Left ventricle myocardium inferior (tissue), 1 donor: ENCODE measurements around the gene DIAPH2. TPM values are rescaled to one million over a fixed set of nuclear protein-coding genes. Genes with fewer than 3 reads are reported as not detected.

Experiments used
- DNase-seq: peaks from one replicate; pipeline ENCODE4 v3.0.0-alpha.2; 2020
- H3K27ac ChIP-seq: fragments of 200-600 bp; replicated peaks from 2 replicates; pipeline ENCODE4 v1.8.0; 2021
- H3K27me3 ChIP-seq: fragments of 200-600 bp; 2 replicates; pipeline ENCODE4 v1.8.0; 2021; ENCODE audit warnings: low read depth
- H3K36me3 ChIP-seq: fragments of 200-600 bp; 2 replicates; pipeline ENCODE4 v1.8.0; 2021
- H3K4me1 ChIP-seq: fragments of 200-600 bp; 2 replicates; pipeline ENCODE4 v1.8.0; 2021
- H3K4me3 ChIP-seq: fragments of 200-600 bp; 2 replicates; pipeline ENCODE4 v1.8.0; 2021; ENCODE audit warnings: mild to moderate bottlenecking, moderate library complexity
- H3K9me3 ChIP-seq: fragments of 200-600 bp; replicated peaks from 2 replicates; pipeline ENCODE4 v1.8.0; 2021
- CTCF ChIP-seq: fragments of 200-600 bp; IDR thresholded peaks from 2 replicates; pipeline ENCODE4 v1.8.0; 2021; ENCODE audit warnings: antibody characterized with exemption, mild to moderate bottlenecking, borderline replicate concordance
- intact Hi-C: fragments of 100-400 bp; cut with micrococcal nuclease; formaldehyde crosslinking; loops from one replicate; pipeline ENCODE4 v1.11.0; 2022
- total RNA-seq: library from RNA; stranded (reverse); fragmentation: NEBNext Ultra II Directional; extraction: Animal tissue kit (Norgen Biotek cat#: 25700); gene quantifications from one replicate; pipeline ENCODE4 v1.2.1, GENCODE V29; 2021
- donor health status: DM: no; HTN: yes; CAD: no; lungs with severe emphysema.

The DIAPH2 gene
- total RNA-seq, 1 donor from 2014 or later: 9.3 TPM

DNA sequence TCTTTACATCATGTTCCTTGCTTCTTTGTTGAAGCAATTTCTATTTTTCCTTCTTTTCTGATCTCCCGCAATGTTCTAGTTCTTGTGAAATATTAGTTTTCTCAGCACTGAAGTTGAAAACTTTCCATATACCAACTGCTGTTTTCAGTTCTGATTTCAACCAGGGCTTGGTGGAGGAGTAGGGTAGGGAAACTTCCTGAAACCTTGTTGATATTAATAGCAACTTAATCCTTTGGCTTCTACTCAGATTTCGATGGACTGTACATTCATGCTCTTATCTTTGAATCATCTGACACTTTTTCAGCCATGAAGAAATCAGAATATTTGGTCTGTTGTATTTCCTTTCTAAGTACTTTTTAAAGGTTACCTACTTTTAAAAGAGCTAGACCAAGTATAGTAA is 514.9 kb downstream of the DIAPH2 start:
- no peak overlapping the region for H3K27ac ChIP-seq
- intact Hi-C loops: no loop called here
- H3K36me3 ChIP-seq: no peaks in the 10 kb centered on the region
- H3K9me3 ChIP-seq: peaks cover 2% of the 10 kb centered on the region
- no peak overlapping the region for H3K4me3 ChIP-seq
- DNase-seq: no peak
- TF ChIP-seq CTCF: no peak
- H3K4me1 ChIP-seq: no peaks in the 10 kb centered on the region
- H3K27me3 ChIP-seq: no peaks in the 10 kb centered on the region

GRCh38 chrX:97200454-97200853 is 515.8 kb downstream of the DIAPH2 start:
- H3K36me3 ChIP-seq: no peaks in the 10 kb centered on the region
- intact Hi-C loops: no loop called here
- peaks cover 8% of the 10 kb centered on the region for H3K9me3 ChIP-seq
- no peaks in the 10 kb centered on the region for H3K4me1 ChIP-seq
- H3K4me3 ChIP-seq: no peak overlapping the region
- no peaks in the 10 kb centered on the region for H3K27me3 ChIP-seq
- no peak overlapping the region for H3K27ac ChIP-seq
- TF ChIP-seq CTCF: no peak
- no peak for DNase-seq

- Histone ChIP-seq H3K4me3 (no peak overlapping the region), H3K27me3 (no peaks in the 10 kb centered on the region), H3K27ac (no peak overlapping the region), H3K9me3 (no peaks in the 10 kb centered on the region), H3K36me3 (no peaks in the 10 kb centered on the region), H3K4me1 (no peaks in the 10 kb centered on the region)
- intact Hi-C loops: no loop called here
- no peak for DNase-seq
- no peak for TF ChIP-seq CTCF
Observed at GRCh38 chrX:97210501-97210900, 525.9 kb downstream of the DIAPH2 start.

DNA sequence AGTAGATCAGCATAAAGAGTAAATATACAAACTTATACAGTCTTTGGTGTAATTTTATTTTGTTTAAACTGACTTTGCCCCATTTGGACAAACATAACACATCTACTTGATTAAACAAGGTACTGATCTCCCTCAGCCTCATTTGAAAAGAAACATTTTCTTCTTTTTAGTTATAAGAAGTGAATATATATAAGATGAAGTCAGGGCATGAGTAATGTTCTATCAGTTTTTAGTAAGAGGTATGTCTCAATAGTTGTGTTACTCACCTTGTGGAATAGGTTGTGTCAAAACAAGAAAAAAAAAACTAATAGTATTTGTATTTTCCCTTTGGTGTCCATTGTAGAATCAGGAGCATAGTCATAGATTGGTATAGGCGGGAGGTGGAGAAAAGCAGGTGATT is 526.4 kb downstream of the DIAPH2 start:
- H3K27me3 ChIP-seq: no peaks in the 10 kb centered on the region
- no peaks in the 10 kb centered on the region for H3K4me1 ChIP-seq
- H3K36me3 ChIP-seq: no peaks in the 10 kb centered on the region
- no peak for TF ChIP-seq CTCF
- DNase-seq: no peak
- H3K9me3 ChIP-seq: no peaks in the 10 kb centered on the region
- intact Hi-C loops: no loop called here
- H3K27ac ChIP-seq: no peak overlapping the region
- no peak overlapping the region for H3K4me3 ChIP-seq

GRCh38 chrX:97215186-97215585 is 530.5 kb downstream of the DIAPH2 start:
- H3K4me1 ChIP-seq: no peaks in the 10 kb centered on the region
- H3K36me3 ChIP-seq: no peaks in the 10 kb centered on the region
- no peak overlapping the region for H3K4me3 ChIP-seq
- no peak for DNase-seq
- H3K9me3 ChIP-seq: no peaks in the 10 kb centered on the region
- H3K27me3 ChIP-seq: no peaks in the 10 kb centered on the region
- intact Hi-C loops: no loop called here
- TF ChIP-seq CTCF: no peak
- H3K27ac ChIP-seq: no peak overlapping the region

- no peak overlapping the region for H3K4me3 ChIP-seq
- intact Hi-C loops: no loop called here
- no peaks in the 10 kb centered on the region for H3K9me3 ChIP-seq
- no peaks in the 10 kb centered on the region for H3K27me3 ChIP-seq
- H3K4me1 ChIP-seq: no peaks in the 10 kb centered on the region
- DNase-seq: no peak
- TF ChIP-seq CTCF: no peak
- no peak overlapping the region for H3K27ac ChIP-seq
- H3K36me3 ChIP-seq: no peaks in the 10 kb centered on the region
Observed at GRCh38 chrX:97224148-97224547, 539.5 kb downstream of the DIAPH2 start.
